GM23338 (cell line): ENCODE results near the gene ASTL. TPM values are rescaled to one million over a fixed set of nuclear protein-coding genes. Genes with fewer than 3 reads are reported as not detected.
A peak's percentile ranks its signal among the peaks of the same experiment; 100 is the strongest.

Source experiments
- ATAC-seq: fragments of 200-7000 bp; cut with Tn5 transposase; 3 replicates; pipeline ENCODE4 v1.9.1; 2020
- DNase-seq: peaks from one replicate; pipeline ENCODE4 v3.0.0-alpha.2; 2015; ENCODE audit warnings: low spot score
- H2AFZ ChIP-seq: fragments of 200-600 bp; sonication (generic); 2 replicates; pipeline ENCODE4 v1.8.0; 2016; ENCODE audit warnings: antibody characterized with exemption, mild to moderate bottlenecking, moderate library complexity
- H3F3A ChIP-seq: fragments of 200-600 bp; sonication (generic); replicated peaks from 2 replicates; pipeline ENCODE4 v1.8.0; 2017; ENCODE audit warnings: antibody characterized with exemption, mixed run types, low read depth
- H3K27ac ChIP-seq: fragments of 200-600 bp; sonication (generic); 2 replicates; pipeline ENCODE4 v1.6.1; 2016; ENCODE audit warnings: low read depth
- H3K27me3 ChIP-seq: fragments of 200-600 bp; sonication (generic); 2 replicates; pipeline ENCODE4 v1.8.0; 2016; ENCODE audit warnings: mild to moderate bottlenecking, mixed run types, moderate library complexity; ENCODE audit not compliant: insufficient read depth
- H3K36me3 ChIP-seq: fragments of 200-600 bp; sonication (generic); 2 replicates; pipeline ENCODE4 v1.8.0; 2016; ENCODE audit warnings: mild to moderate bottlenecking; ENCODE audit not compliant: insufficient read depth
- H3K4me1 ChIP-seq: fragments of 200-600 bp; sonication (generic); 2 replicates; pipeline ENCODE4 v1.8.0; 2016; ENCODE audit warnings: mild to moderate bottlenecking, moderate library complexity; ENCODE audit not compliant: insufficient read depth
- H3K4me2 ChIP-seq: fragments of 200-600 bp; sonication (generic); 2 replicates; pipeline ENCODE4 v1.7.1; 2017; ENCODE audit warnings: mixed run types
- H3K4me3 ChIP-seq: fragments of 200-600 bp; sonication (generic); 2 replicates; pipeline ENCODE4 v1.6.1; 2016; ENCODE audit warnings: mixed run types
- H3K79me2 ChIP-seq: fragments of 200-600 bp; sonication (generic); replicated peaks from 2 replicates; pipeline ENCODE4 v1.8.0; 2017; ENCODE audit warnings: mild to moderate bottlenecking; ENCODE audit not compliant: insufficient read depth
- H3K9me2 ChIP-seq: fragments of 200-600 bp; sonication (generic); 2 replicates; pipeline ENCODE4 v1.8.0; 2017; ENCODE audit not compliant: insufficient read depth
- H4K20me1 ChIP-seq: fragments of 200-600 bp; sonication (generic); replicated peaks from 2 replicates; pipeline ENCODE4 v1.8.0; 2017; ENCODE audit warnings: mild to moderate bottlenecking; ENCODE audit not compliant: insufficient read depth
- H3K27ac Mint-ChIP-seq: 2 replicates; pipeline ENCODE4 v1.8.0; 2020; ENCODE audit warnings: inconsistent platforms, mild to moderate bottlenecking, moderate library complexity, mixed read lengths
- H3K27me3 Mint-ChIP-seq: 3 replicates; pipeline ENCODE4 v1.8.0; 2022; ENCODE audit warnings: low read depth, mild to moderate bottlenecking, moderate library complexity, mixed read lengths, inconsistent platforms; ENCODE audit not compliant: insufficient read depth, poor library complexity
- H3K36me3 Mint-ChIP-seq: 3 replicates; pipeline ENCODE4 v1.8.0; 2021; ENCODE audit warnings: low read depth, mild to moderate bottlenecking, inconsistent platforms, moderate library complexity, mixed read lengths
- H3K4me1 Mint-ChIP-seq: 3 replicates; pipeline ENCODE4 v1.8.0; 2020; ENCODE audit warnings: mild to moderate bottlenecking, inconsistent platforms, mixed read lengths
- H3K4me3 Mint-ChIP-seq: 3 replicates; pipeline ENCODE4 v1.8.0; 2021; ENCODE audit warnings: moderate library complexity, mild to moderate bottlenecking, inconsistent platforms, mixed read lengths
- H3K9me3 Mint-ChIP-seq: 3 replicates; pipeline ENCODE4 v1.8.0; 2020; ENCODE audit warnings: moderate library complexity, mild to moderate bottlenecking, inconsistent platforms, mixed read lengths
- CREB1 ChIP-seq: fragments of 250-450 bp; sonication (Bioruptor Pico); IDR thresholded peaks from 2 replicates; pipeline ENCODE4 v1.5.0; 2020; ENCODE audit warnings: low read depth, mild to moderate bottlenecking, moderate library complexity
- CTCF ChIP-seq, 2 experiments: fragments of 200-600 bp in 1 of 2; sonication (generic) in 1 of 2; conservative IDR thresholded peaks; 2 replicates each; pipeline versions ENCODE4 v1.5.1 to v1.6.1; 2016 to 2017; ENCODE audit warnings: antibody characterized with exemption in 2 of 2, low read depth in 2 of 2, mild to moderate bottlenecking in 2 of 2, moderate library complexity in 1 of 2
- EZH2 ChIP-seq: fragments of 200-600 bp; sonication (generic); IDR thresholded peaks from one replicate; pipeline ENCODE4 v1.8.0; 2017; ENCODE audit warnings: antibody characterized with exemption, mild to moderate bottlenecking, low read depth; ENCODE audit not compliant: unreplicated experiment
- EZH2phosphoT487 ChIP-seq: fragments of 200-600 bp; sonication (generic); IDR thresholded peaks from one replicate; pipeline ENCODE4 v1.8.1; 2018; ENCODE audit warnings: antibody characterized with exemption; ENCODE audit not compliant: unreplicated experiment
- JUNB ChIP-seq: IDR thresholded peaks from one replicate; pipeline ENCODE4 v1.6.1; 2016; ENCODE audit warnings: antibody characterized with exemption; ENCODE audit not compliant: unreplicated experiment
- NANOG ChIP-seq: IDR thresholded peaks from 2 replicates; pipeline ENCODE4 v1.6.1; 2016; ENCODE audit warnings: antibody characterized with exemption, borderline replicate concordance
- POLR2AphosphoS5 ChIP-seq: IDR thresholded peaks from 2 replicates; pipeline ENCODE4 v1.6.1; 2016; ENCODE audit warnings: antibody characterized with exemption, low read depth
- STAT1 ChIP-seq: IDR thresholded peaks from one replicate; pipeline ENCODE4 v1.6.1; 2016; ENCODE audit warnings: antibody characterized with exemption; ENCODE audit not compliant: unreplicated experiment
- ZNF114 ChIP-seq: fragments of 250-450 bp; sonication (Bioruptor Pico); IDR thresholded peaks from 2 replicates; pipeline ENCODE4 v1.5.0; 2020; ENCODE audit warnings: mild to moderate bottlenecking, moderate library complexity
- ZNF331 ChIP-seq: fragments of 250-450 bp; sonication (Bioruptor Pico); IDR thresholded peaks from 2 replicates; pipeline ENCODE4 v1.5.0; 2020; ENCODE audit warnings: low read depth, mild to moderate bottlenecking, moderate library complexity
- ZNF462 ChIP-seq: fragments of 250-450 bp; sonication (Bioruptor Pico); IDR thresholded peaks from 2 replicates; pipeline ENCODE4 v1.5.0; 2020; ENCODE audit warnings: mild to moderate bottlenecking, moderate library complexity
- polyA plus RNA-seq: library from polyadenylated mRNA; unstranded; fragments of >200 nt; fragmentation: Nextera tagmentation; extraction: Ambion mirVana; gene quantifications from 2 replicates; pipeline ENCODE4 v1.2.1, GENCODE V29; 2016
- total RNA-seq: library from RNA; depleted of rRNA; stranded (reverse); fragments of >200 nt; shearing (Covaris generic); gene quantifications from 2 replicates; pipeline ENCODE4 v1.2.3, GENCODE V29; 2014
- TF ChIP-seq, protein P1 (sequence below): IDR thresholded peaks from one replicate; pipeline ENCODE4 v1.6.1; 2018; ENCODE audit warnings: antibody characterized with exemption; ENCODE audit not compliant: unreplicated experiment
- TF ChIP-seq, protein P2 (sequence below): IDR thresholded peaks from 2 replicates; pipeline ENCODE4 v1.6.1; 2016; ENCODE audit warnings: antibody characterized with exemption

The ASTL gene
- total and polyA plus RNA-seq, 2 experiments from 2014 or later = 0.23 TPM; not detected in 1

DNA sequence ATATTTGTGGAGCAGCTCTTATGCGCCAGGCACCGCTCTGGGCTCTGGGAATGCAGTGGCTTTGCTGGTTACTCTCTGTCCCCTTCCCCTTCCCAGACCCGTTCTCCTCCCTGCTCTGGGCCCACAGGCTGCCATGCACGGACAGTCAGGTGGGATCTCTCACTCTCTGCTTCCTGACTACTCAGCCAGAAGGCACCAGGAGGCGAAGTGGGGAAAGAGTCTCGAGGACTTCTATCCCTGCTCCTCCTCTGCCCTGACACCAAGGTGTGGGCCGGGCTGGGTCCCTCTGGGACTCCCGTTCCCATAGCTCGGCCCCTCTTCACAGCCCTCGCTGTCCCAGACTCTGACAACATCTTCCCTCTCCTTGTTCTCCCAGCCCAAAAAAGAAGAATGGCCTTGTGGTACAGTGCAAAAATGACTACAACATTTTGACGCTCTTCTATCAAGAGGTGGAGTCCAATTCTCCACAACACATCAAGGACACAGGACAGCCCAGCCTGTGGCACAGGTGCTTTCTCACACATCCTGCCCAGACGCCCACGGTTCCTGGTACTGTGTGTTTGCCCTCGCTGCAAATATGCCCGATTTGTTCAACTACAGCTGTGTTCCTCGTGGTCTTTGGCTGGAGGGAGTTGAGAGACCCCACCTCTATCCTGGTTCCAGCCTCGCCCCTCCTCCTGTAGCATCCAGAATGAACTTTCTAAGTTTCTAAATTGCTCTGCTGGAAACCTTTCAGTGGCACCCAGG lies 21.0 kb upstream of the ASTL start:
- Mint-ChIP-seq H3K4me1 (peaks cover 17% of the 10 kb centered on the region), H3K36me3 (no peaks in the 10 kb centered on the region; the same call in 2 of the 3 replicates), H3K27ac (no peak overlapping the region; the same call in 1 of the 2 replicates), H3K27me3 (peaks cover 5% of the 10 kb centered on the region), H3K9me3 (no peaks in the 10 kb centered on the region), H3K4me3 (no peak overlapping the region)
- Histone ChIP-seq H3K4me1 (peaks cover 8% of the 10 kb centered on the region; the same call in 1 of the 2 replicates), H3K27ac (no peak overlapping the region), H3K4me3 (no peak overlapping the region), H3K9me2 (no peaks in the 10 kb centered on the region), H3K36me3 (no peaks in the 10 kb centered on the region), H3F3A (no peaks in the 10 kb centered on the region), H4K20me1 (no peaks in the 10 kb centered on the region), H2AFZ (0 out of 2 replicates have a peak overlapping the region, but pooled peaks have one; percentile 69), H3K79me2 (no peaks in the 10 kb centered on the region), H3K4me2 (no peak overlapping the region), H3K27me3 (no peaks in the 10 kb centered on the region)
- DNase-seq = no peak
- peak; percentile 16 for ATAC-seq
- no peak for TF ChIP-seq NANOG
- TF ChIP-seq ZNF462 = no peak
- no peak for TF ChIP-seq POLR2AphosphoS5
- TF ChIP-seq CREB1 (CRISPR knock-in tag) = no peak
- TF ChIP-seq, protein P1, sequence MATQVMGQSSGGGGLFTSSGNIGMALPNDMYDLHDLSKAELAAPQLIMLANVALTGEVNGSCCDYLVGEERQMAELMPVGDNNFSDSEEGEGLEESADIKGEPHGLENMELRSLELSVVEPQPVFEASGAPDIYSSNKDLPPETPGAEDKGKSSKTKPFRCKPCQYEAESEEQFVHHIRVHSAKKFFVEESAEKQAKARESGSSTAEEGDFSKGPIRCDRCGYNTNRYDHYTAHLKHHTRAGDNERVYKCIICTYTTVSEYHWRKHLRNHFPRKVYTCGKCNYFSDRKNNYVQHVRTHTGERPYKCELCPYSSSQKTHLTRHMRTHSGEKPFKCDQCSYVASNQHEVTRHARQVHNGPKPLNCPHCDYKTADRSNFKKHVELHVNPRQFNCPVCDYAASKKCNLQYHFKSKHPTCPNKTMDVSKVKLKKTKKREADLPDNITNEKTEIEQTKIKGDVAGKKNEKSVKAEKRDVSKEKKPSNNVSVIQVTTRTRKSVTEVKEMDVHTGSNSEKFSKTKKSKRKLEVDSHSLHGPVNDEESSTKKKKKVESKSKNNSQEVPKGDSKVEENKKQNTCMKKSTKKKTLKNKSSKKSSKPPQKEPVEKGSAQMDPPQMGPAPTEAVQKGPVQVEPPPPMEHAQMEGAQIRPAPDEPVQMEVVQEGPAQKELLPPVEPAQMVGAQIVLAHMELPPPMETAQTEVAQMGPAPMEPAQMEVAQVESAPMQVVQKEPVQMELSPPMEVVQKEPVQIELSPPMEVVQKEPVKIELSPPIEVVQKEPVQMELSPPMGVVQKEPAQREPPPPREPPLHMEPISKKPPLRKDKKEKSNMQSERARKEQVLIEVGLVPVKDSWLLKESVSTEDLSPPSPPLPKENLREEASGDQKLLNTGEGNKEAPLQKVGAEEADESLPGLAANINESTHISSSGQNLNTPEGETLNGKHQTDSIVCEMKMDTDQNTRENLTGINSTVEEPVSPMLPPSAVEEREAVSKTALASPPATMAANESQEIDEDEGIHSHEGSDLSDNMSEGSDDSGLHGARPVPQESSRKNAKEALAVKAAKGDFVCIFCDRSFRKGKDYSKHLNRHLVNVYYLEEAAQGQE = no peak
- no peak for TF ChIP-seq JUNB
- TF ChIP-seq, protein P2, sequence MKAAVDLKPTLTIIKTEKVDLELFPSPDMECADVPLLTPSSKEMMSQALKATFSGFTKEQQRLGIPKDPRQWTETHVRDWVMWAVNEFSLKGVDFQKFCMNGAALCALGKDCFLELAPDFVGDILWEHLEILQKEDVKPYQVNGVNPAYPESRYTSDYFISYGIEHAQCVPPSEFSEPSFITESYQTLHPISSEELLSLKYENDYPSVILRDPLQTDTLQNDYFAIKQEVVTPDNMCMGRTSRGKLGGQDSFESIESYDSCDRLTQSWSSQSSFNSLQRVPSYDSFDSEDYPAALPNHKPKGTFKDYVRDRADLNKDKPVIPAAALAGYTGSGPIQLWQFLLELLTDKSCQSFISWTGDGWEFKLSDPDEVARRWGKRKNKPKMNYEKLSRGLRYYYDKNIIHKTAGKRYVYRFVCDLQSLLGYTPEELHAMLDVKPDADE = no peak
- TF ChIP-seq EZH2 = no peak
- no peak for TF ChIP-seq ZNF331 (CRISPR knock-in tag)
- no peak for TF ChIP-seq ZNF114
- no peak for TF ChIP-seq CTCF (conservative IDR thresholded peaks at IDR 0.05; ENCODE audit: low read depth in 2 of 2)
- TF ChIP-seq EZH2phosphoT487 = no peak
- TF ChIP-seq STAT1 = no peak
